ENCODE data around the gene RUSC1. TPM values are rescaled to one million over a fixed set of nuclear protein-coding genes. Genes with fewer than 3 reads are reported as not detected.

Gene RUSC1
- total RNA-seq, 4 donors from 2014 or later: 7.4 to 11.5 (median 9.4) TPM

DNA sequence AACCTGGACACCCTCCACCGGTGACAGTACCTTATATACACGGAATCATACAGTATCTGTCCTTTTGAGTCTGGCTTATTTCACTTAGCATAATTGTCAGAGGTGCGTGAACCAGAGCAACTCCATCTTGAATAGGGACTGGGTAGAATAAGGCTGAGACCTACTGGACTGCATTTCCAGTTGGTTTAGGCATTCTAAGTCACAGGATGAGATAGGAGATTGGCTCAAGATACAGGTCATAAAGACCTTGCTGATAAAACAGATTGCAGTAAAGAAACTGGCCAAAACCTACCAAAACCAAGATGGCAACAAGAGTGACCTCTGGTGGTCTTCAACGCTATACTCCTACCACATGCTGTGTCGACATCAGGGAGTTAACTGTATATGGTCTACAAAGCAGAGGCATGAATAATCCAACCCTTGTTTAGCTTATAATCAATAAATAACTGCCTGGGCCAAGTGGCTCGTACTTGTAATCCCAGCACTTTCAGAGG is 13.4 kb upstream of the RUSC1 start:
- no peaks in the 10 kb centered on the region for H3K27me3 ChIP-seq
- H3K36me3 ChIP-seq: peaks cover 0 to 11% of the 10 kb centered on the region in 2 donors
- TF ChIP-seq POLR2A (IDR thresholded peaks at IDR 0.05): no peak
- TF ChIP-seq, protein P1, sequence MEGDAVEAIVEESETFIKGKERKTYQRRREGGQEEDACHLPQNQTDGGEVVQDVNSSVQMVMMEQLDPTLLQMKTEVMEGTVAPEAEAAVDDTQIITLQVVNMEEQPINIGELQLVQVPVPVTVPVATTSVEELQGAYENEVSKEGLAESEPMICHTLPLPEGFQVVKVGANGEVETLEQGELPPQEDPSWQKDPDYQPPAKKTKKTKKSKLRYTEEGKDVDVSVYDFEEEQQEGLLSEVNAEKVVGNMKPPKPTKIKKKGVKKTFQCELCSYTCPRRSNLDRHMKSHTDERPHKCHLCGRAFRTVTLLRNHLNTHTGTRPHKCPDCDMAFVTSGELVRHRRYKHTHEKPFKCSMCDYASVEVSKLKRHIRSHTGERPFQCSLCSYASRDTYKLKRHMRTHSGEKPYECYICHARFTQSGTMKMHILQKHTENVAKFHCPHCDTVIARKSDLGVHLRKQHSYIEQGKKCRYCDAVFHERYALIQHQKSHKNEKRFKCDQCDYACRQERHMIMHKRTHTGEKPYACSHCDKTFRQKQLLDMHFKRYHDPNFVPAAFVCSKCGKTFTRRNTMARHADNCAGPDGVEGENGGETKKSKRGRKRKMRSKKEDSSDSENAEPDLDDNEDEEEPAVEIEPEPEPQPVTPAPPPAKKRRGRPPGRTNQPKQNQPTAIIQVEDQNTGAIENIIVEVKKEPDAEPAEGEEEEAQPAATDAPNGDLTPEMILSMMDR (IDR thresholded peaks at IDR 0.05 in 4 of 5, conservative IDR thresholded peaks at IDR 0.05 in 1 of 5): peak in 2 of 5 experiments; percentile 19 to 25
- intact Hi-C loops (cut with DNase I; ENCODE audit: low total_unique reads): loop anchor here (5.0 kb wide), 1 partner anchor 100 kb away; the partner anchor contains the start of genes MTX1 and THBS3
- no peak overlapping the region for H3K4me3 ChIP-seq
- H3K4me1 ChIP-seq: peaks cover 14% of the 10 kb centered on the region in 2 donors
- ATAC-seq (no peak), DNase-seq (no peak)
- in situ Hi-C loops (cut with MboI; ENCODE audit: low sequenced_read_pairs in 4 of 4): no loop called here
- H3K27ac ChIP-seq: no peak overlapping the region
- no peaks in the 10 kb centered on the region for H3K9me3 ChIP-seq

DNA sequence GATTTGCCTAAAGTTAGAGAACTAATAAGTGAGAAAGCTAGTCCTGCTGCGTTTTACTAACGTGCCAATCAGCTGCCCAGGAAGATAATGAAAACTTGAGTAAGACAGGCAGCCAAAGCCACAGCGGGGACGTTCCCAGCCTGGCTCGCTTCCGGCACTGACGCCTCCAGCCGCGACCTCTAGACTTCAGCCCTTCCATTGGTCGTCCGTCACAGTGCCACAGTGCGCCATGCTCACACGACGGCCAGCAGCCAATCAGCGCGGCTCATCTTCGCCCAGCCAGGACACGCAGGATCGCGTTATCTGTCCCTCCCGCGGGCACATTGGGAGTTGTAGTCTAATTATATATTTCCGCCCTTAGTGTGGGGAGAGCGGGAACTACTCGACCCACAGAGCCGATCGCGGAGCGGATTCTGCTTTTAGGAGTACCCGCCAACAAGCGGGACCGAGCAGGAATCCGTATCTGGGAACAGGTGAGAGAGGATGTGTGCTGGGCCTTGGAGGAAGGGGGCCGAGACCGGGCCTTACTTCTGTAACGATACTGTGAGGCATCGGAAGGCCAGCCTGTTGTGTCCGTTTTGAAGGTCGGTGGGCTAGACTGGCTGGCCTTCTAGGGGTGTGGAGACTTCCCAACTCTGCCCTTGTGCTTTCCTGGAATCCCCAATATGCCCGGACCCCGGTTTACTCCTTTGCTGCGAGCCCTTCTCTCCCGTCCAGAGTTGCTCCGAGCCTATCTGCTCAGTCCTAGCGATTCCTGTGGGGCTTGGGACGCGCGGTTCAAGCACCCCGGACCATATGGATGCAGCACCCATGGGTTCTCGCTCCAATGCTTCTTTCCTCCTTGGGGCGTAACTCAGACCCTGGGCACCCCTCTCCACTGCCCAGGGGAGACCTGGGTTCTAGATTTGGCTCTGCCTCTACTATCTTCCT is 11.9 kb upstream of the RUSC1 start, which contains the start of gene FDPS:
TSS of gene FDPS (plus strand) at position 374 of the 930 bp plus-strand sequence. CDS start 924 bp downstream, outside the sequence.
- Histone ChIP-seq H3K27me3 (no peaks in the 10 kb centered on the region), H3K27ac (peak within 1 kb of the TSS; percentile 83 to 93 (median 86)), H3K9me3 (no peaks in the 10 kb centered on the region), H3K36me3 (peaks cover 0 to 13% of the 10 kb centered on the region in 2 donors), H3K4me3 (peak within 1 kb of the TSS; percentile 86 to 97 (median 90)), H3K4me1 (peaks cover 14% of the 10 kb centered on the region in 2 donors)
- intact Hi-C loops (cut with DNase I; ENCODE audit: low total_unique reads) (loop anchor here (1.0 to 5.0 kb wide), 8 partner anchors 16 to 549 kb away; partner anchors contain the start of genes CLK2, ENTREP3, GON4L and HCN3), in situ Hi-C loops (cut with MboI; ENCODE audit: low sequenced_read_pairs in 4 of 4) (no loop called here)
- peak; percentile 97 to 99 for ATAC-seq
- peak; percentile 56 to 70 for TF ChIP-seq POLR2A (IDR thresholded peaks at IDR 0.05)
- TF ChIP-seq, protein P1 (IDR thresholded peaks at IDR 0.05 in 4 of 5, conservative IDR thresholded peaks at IDR 0.05 in 1 of 5): peak in 2 of 5 experiments; percentile 25 to 45
- peak; percentile 99 for DNase-seq

DNA sequence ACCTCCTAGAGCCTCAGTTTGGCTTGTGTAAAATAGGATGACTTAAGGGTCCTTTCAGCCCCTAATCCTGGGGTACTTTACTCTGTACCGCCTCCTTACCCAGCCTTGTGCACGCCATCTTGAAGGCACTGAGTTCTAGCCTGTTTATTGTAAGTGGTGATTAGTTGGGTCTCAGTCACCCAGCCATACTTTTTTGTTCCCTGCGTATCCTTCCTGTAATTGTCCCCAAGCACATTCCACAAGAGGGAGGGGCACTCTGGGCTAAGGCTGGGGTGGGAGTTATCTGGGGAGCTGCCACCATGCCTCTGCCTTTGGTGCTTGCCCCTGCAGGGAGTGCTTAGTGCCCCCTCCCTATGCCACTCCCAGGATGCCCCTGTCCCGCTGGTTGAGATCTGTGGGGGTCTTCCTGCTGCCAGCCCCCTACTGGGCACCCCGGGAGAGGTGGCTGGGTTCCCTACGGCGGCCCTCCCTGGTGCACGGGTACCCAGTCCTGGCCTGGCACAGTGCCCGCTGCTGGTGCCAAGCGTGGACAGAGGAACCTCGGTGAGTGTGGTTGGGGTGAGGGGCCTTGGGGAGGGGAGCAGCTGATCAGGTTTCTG is 11.2 kb upstream of the RUSC1 start:
- in situ Hi-C loops (cut with MboI; ENCODE audit: low sequenced_read_pairs in 4 of 4): loop anchor here in 2 of 4 donors (10.0 kb wide), 2 partner anchors 45 to 55 kb away; partner anchors contain the start of genes ENTREP3 (in 1 of the 2) and SCAMP3 (in 1 of the 2)
- H3K4me1 ChIP-seq: peaks cover 14% of the 10 kb centered on the region in 2 donors
- H3K27me3 ChIP-seq: no peaks in the 10 kb centered on the region
- peaks cover 0 to 13% of the 10 kb centered on the region in 2 donors for H3K36me3 ChIP-seq
- no peak for TF ChIP-seq POLR2A (IDR thresholded peaks at IDR 0.05)
- TF ChIP-seq, protein P1 (IDR thresholded peaks at IDR 0.05 in 4 of 5, conservative IDR thresholded peaks at IDR 0.05 in 1 of 5): no peak
- intact Hi-C loops (cut with DNase I; ENCODE audit: low total_unique reads): loop anchor here (2.0 to 5.0 kb wide), 3 partner anchors 55 to 102 kb away; partner anchors contain the start of genes ENTREP3, MTX1 and THBS3
- H3K27ac ChIP-seq: peak overlapping the region; percentile 83 to 93 (median 86)
- ATAC-seq: no peak
- H3K9me3 ChIP-seq: no peaks in the 10 kb centered on the region
- H3K4me3 ChIP-seq: peak overlapping the region; percentile 86 to 97 (median 90)
- no peak for DNase-seq

DNA sequence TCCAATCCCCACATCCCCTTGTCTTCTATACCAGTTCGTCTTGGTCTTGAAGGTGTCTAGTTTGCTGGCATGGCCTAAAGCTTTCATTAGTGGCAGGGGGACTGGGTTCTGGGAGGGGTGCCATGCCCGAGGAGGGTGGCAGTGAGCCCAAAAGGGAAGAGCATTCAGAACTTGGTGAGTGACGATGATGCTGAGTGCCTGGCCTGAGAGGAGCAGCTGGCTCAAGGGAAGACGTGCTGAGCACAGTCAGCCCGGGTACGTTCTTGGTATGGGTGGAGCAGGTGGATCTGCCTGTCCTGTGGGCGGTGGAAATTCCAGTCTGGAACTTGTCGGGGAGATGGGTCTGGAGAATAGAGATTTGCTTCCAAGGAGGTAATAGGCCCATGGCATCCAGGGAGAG is 7.4 kb upstream of the RUSC1 start:
- H3K4me1 ChIP-seq: peaks cover 14% of the 10 kb centered on the region in 2 donors
- no peak for ATAC-seq
- no peak overlapping the region for H3K27ac ChIP-seq
- no peak for DNase-seq
- intact Hi-C loops (cut with DNase I; ENCODE audit: low total_unique reads) (no loop called here), in situ Hi-C loops (cut with MboI; ENCODE audit: low sequenced_read_pairs in 4 of 4) (loop anchor here in 2 of 4 donors (10.0 kb wide), 2 partner anchors 48 to 58 kb away; partner anchors contain the start of genes ENTREP3 (in 1 of the 2) and SCAMP3 (in 1 of the 2))
- TF ChIP-seq, protein P1 (IDR thresholded peaks at IDR 0.05 in 4 of 5, conservative IDR thresholded peaks at IDR 0.05 in 1 of 5): no peak
- H3K27me3 ChIP-seq: no peaks in the 10 kb centered on the region
- H3K36me3 ChIP-seq: peaks cover 0 to 21% of the 10 kb centered on the region in 2 donors
- H3K9me3 ChIP-seq: no peaks in the 10 kb centered on the region
- no peak overlapping the region for H3K4me3 ChIP-seq

Data from gastrocnemius medialis (tissue), 4 donors.